Activated T-helper 1 cell treated with anti-CD3 and anti-CD28 coated beads, Interleukin-12 subunit alpha, Interleukin-12 subunit beta, Interleukin-2, Interleukin-4 antibody, amounts not matched to agents 30 ng/mL and 10 ng/mL and 1 ng/mL, durations not matched to agents 14 hours and 24 hours and 36 hours (primary cell): ENCODE measurements around the gene KRT35. TPM values are rescaled to one million over a fixed set of nuclear protein-coding genes. Genes with fewer than 3 reads are reported as not detected.

ENCODE experiments used
- DNase-seq: peaks from one replicate; pipeline ENCODE4 v3.0.0; 2021; ENCODE audit warnings: low spot score
- H3K27ac Mint-ChIP-seq: one replicate; pipeline ENCODE4 v1.8.0; 2021; ENCODE audit warnings: mild to moderate bottlenecking, mixed read lengths
- H3K27me3 Mint-ChIP-seq: one replicate; pipeline ENCODE4 v1.8.0; 2022; ENCODE audit warnings: mild to moderate bottlenecking, moderate library complexity, mixed read lengths; ENCODE audit not compliant: insufficient read depth
- H3K36me3 Mint-ChIP-seq: one replicate; pipeline ENCODE4 v1.8.0; 2021; ENCODE audit warnings: low read depth, mixed read lengths
- H3K4me1 Mint-ChIP-seq: one replicate; pipeline ENCODE4 v1.8.0; 2021; ENCODE audit warnings: low read depth, mixed read lengths
- H3K4me3 Mint-ChIP-seq: one replicate; pipeline ENCODE4 v1.8.0; 2021; ENCODE audit warnings: mild to moderate bottlenecking, moderate library complexity, mixed read lengths
- H3K9me3 Mint-ChIP-seq: one replicate; pipeline ENCODE4 v1.8.0; 2021; ENCODE audit warnings: mixed read lengths
- intact Hi-C: fragments of 100-400 bp; cut with micrococcal nuclease; formaldehyde crosslinking; loops from one replicate; pipeline ENCODE4 v1.15.1; 2024
- total RNA-seq: library from RNA; stranded (reverse); gene quantifications from 2 replicates; pipeline ENCODE4 v1.2.3, GENCODE V29; 2022

Gene KRT35
- total RNA-seq, 1 donor from 2014 or later, result not detected

DNA sequence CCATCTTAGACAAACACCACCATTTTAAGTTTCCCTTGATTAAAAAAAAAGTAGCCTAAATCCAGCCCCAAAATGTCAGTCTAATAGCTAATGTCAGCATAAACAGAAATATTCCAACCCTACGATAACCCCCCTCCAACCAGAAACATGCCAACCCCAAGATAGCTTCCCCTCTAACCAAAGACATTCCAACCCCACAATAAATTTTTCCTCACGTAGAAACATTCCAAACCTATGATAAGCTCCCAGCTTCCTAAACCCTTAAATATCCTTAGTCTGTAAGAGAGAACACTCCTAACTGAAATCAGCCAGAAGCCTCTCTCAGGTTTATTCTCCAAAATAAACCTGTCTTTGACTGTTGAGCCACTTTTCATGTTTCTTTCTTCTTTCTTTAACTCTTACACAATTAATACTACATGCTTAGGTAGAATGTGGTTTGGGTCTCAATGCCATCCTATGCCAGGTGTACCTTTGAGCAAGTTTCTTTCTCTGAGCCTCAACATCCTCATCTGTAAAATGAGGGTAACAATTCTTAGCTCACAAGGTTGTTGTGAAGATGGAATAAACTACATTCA lies 29.7 kb downstream of the KRT35 start:
- no peak overlapping the region for H3K27ac Mint-ChIP-seq
- H3K27me3 Mint-ChIP-seq, result peaks cover 7% of the 10 kb centered on the region
- H3K36me3 Mint-ChIP-seq, result no peaks in the 10 kb centered on the region
- no peak for DNase-seq
- no peaks in the 10 kb centered on the region for H3K9me3 Mint-ChIP-seq
- no peaks in the 10 kb centered on the region for H3K4me1 Mint-ChIP-seq
- intact Hi-C loops, result no loop called here
- no peak overlapping the region for H3K4me3 Mint-ChIP-seq

DNA sequence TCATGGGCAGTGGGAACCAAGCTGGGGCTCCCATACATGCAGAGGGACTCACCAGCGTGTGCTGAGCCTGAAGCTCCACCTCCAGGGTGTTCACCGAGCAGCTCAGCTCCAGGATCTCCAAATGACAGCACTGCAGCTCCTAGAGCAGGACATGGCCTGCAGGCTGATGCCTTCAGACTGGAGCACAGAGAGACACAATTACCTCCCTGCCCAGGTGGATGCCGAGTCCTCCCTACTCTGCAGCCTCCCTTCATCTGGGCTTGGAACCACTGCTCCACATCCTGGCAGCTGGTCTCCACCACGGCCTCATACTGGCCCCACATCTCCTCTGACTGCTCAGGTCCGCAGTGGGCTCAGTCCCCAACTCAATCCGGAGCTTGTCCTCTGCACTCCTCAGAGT lies 31.9 kb downstream of the KRT35 start:
- Mint-ChIP-seq H3K27ac (no peak overlapping the region), H3K4me3 (no peak overlapping the region), H3K4me1 (no peaks in the 10 kb centered on the region), H3K9me3 (no peaks in the 10 kb centered on the region), H3K36me3 (no peaks in the 10 kb centered on the region), H3K27me3 (peaks cover 5% of the 10 kb centered on the region)
- DNase-seq, result no peak
- intact Hi-C loops, result no loop called here

DNA sequence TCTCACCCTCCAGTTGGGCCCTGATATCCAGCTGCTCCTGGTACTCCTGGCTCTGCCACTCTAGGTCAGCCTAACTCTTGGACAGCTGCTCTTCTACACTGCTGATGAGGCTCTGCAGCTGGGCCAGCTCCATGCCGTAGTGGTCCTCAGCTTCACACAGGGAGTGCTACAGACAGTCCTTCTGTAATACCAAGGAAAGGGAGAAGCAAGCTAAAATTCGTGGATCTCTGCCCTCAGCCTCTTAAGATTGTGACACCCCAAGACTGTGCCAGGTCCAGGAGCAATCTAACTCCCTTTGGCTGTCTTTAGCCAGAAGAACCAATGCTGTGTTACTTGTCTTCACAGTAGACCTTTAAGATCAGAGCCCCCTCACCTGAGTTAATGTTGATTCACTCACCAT lies 32.4 kb downstream of the KRT35 start:
- DNase-seq, result no peak
- Mint-ChIP-seq H3K27ac (no peak overlapping the region), H3K4me3 (no peak overlapping the region), H3K9me3 (no peaks in the 10 kb centered on the region), H3K4me1 (no peaks in the 10 kb centered on the region), H3K36me3 (no peaks in the 10 kb centered on the region), H3K27me3 (peaks cover 5% of the 10 kb centered on the region)
- intact Hi-C loops, result no loop called here

DNA sequence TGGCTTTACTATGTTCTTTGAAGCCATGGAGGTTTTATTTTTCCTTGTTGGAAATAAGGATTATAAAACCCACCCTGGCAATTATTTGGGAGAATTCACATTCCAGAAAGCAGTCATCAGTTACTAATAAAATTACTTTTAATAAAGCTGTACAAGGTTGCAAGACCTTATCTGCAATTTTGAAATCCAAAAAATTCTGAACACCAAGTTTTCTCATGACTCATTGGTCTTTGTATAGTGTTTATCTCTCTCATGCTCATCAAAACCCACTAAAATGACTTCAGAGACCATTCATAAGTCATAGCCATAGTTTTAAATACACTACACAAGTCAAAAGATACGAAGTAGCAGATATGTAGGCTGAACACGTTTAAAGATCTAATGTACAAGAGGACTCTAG lies 34.1 kb downstream of the KRT35 start:
- no peak for DNase-seq
- Mint-ChIP-seq H3K9me3 (no peaks in the 10 kb centered on the region), H3K27me3 (peaks cover 5% of the 10 kb centered on the region), H3K4me1 (no peaks in the 10 kb centered on the region), H3K36me3 (no peaks in the 10 kb centered on the region), H3K27ac (no peak overlapping the region), H3K4me3 (no peak overlapping the region)
- intact Hi-C loops, result no loop called here

DNA sequence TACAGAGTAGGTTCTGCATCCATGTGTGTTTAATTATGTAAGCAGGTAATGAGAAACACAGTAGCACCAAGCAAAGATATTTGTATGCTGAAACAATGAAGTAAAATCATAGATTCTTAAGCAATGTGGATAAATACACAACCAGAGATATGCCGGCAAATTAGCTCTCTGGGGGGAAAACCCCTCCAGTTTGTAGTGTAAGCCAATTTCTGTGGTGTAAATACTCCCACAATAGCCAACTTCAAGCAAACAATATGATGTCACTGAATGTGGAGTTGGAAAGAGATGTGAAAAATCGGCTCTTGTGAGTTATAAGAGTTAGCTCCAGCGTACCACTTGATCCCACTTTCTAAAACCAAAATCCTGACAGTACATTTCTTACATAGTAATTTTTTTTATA lies 36.3 kb downstream of the KRT35 start:
- DNase-seq, result no peak
- Mint-ChIP-seq H3K9me3 (no peaks in the 10 kb centered on the region), H3K27ac (no peak overlapping the region), H3K4me1 (no peaks in the 10 kb centered on the region), H3K4me3 (no peak overlapping the region), H3K36me3 (no peaks in the 10 kb centered on the region), H3K27me3 (peaks cover 3% of the 10 kb centered on the region)
- intact Hi-C loops, result no loop called here

DNA sequence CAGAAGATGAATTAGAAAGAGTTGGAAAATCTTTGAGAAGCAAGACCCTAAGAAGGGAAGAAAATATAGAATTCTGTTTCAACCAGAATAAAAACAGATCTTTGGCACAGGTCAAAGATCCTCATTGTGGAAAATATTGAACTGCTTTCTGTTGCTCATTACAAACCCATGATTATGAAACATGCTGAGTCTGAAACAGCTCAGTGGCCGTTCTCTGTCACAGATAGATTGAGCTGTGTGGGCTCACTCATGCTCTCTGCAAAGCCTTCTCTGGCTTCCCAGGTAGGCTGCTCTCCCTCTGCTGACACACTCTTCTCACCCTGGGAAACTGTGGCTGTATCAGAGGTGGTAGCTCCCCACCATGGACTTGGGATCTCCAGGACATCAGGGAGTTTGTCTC lies 36.8 kb downstream of the KRT35 start:
- Mint-ChIP-seq H3K36me3 (no peaks in the 10 kb centered on the region), H3K27me3 (peaks cover 3% of the 10 kb centered on the region), H3K9me3 (no peaks in the 10 kb centered on the region), H3K27ac (no peak overlapping the region), H3K4me3 (no peak overlapping the region), H3K4me1 (no peaks in the 10 kb centered on the region)
- intact Hi-C loops, result no loop called here
- no peak for DNase-seq

DNA sequence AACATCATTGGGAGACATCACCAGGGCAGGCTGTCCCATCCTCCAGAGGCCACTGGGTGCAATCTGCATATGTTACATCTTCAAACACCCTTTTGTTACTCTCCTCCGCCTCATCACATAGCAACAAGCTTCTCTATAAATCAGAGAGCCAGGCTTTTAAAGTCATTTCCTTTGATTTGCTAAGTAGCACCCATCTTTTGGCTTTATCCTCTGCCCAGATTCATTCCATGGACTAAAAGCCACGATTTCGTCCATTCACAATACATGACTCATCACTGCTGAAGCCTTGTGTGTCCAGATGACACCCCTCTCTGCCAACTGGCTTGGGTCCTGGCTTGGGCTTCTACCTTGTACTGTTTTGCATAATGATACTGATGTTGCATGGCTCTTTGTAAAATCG lies 38.2 kb downstream of the KRT35 start:
- Mint-ChIP-seq H3K27ac (no peak overlapping the region), H3K4me1 (no peaks in the 10 kb centered on the region), H3K4me3 (no peak overlapping the region), H3K36me3 (no peaks in the 10 kb centered on the region), H3K9me3 (no peaks in the 10 kb centered on the region), H3K27me3 (peaks cover 3% of the 10 kb centered on the region)
- no peak for DNase-seq
- intact Hi-C loops, result no loop called here

DNA sequence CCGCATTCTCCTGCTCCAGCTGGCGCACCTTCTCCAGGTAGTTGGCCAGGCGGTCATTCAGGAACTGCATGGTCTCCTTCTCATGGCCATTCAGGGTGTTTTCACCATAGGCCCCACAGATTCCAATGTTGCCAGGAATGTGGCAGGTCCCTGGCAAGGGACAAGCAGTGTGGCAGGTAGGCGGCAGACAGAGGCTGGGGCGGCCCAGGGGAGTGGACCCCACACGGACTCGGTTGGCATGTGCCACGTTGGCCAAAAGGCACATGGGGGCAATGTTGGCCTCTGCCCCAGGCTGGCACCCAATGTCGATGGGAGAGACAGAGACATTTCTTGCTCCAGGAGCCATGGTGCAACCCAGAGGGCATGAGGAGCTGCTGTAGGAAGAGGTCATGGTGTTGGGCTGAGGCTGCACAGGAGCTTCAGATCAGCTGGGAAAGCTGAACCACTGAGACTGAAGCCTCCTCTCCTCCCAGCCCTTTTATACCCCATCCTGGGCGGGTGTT lies 40.4 kb downstream of the KRT35 start, which contains the start of gene KRT38:
KRT38 (minus strand) TSS at position 453 of the 503 bp plus-strand sequence; CDS start at position 391, 62 bp downstream.
- intact Hi-C loops, result no loop called here
- Mint-ChIP-seq H3K27me3 (peaks cover 3% of the 10 kb centered on the region), H3K27ac (no peak within 1 kb of the TSS), H3K4me3 (no peak within 1 kb of the TSS), H3K36me3 (no peaks in the 10 kb centered on the region), H3K4me1 (no peaks in the 10 kb centered on the region), H3K9me3 (no peaks in the 10 kb centered on the region)
- no peak for DNase-seq

DNA sequence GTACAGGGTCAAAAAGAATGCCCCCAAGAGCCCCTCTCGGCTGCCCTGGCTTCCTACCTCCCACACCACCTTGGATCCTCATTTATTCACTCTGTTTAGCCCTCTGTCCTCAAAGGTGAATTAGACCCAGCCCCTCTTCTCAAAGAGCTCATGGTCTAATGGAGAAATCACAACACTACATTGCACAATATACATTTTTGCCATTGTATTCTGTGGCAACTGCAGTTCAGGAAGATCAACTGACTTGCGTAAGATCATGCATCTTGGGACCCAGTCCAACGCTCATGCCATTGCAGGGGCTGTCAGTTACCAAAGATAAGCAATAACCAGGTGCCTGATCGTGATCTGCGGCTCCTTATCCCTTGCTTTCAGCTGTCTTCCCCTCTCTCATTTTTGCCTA lies 41.6 kb downstream of the KRT35 start:
- no peak overlapping the region for H3K27ac Mint-ChIP-seq
- H3K4me1 Mint-ChIP-seq, result no peaks in the 10 kb centered on the region
- H3K27me3 Mint-ChIP-seq, result peaks cover 5% of the 10 kb centered on the region
- H3K9me3 Mint-ChIP-seq, result no peaks in the 10 kb centered on the region
- no peaks in the 10 kb centered on the region for H3K36me3 Mint-ChIP-seq
- intact Hi-C loops, result loop anchor here (2.0 kb wide), 1 partner anchor 17 kb away; no protein-coding TSS in a partner anchor
- no peak for DNase-seq
- H3K4me3 Mint-ChIP-seq, result no peak overlapping the region

DNA sequence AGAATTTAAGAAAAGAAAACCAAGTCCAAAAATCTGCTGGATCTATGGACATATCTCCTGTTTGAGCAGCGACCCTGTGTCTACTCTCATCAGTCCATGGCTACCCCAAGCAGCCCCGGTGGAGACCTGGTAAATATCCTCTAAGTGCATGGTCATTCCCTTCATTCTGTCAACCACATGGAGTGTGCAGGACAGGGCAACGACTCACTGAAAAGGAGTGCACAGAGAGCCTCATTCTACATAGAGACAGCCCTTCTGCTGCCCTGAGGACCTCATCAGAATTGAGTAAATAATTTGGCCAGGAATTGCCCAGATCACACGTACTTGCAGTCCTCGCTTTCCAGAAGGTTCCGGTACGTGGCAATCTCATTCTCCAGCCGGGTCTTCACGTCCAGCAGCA lies 43.2 kb downstream of the KRT35 start:
- Mint-ChIP-seq H3K4me1 (no peaks in the 10 kb centered on the region), H3K27me3 (peaks cover 6% of the 10 kb centered on the region), H3K27ac (no peak overlapping the region), H3K4me3 (no peak overlapping the region), H3K9me3 (no peaks in the 10 kb centered on the region), H3K36me3 (no peaks in the 10 kb centered on the region)
- intact Hi-C loops, result loop anchor here (2.0 kb wide), 1 partner anchor 15 kb away; no protein-coding TSS in a partner anchor
- DNase-seq, result no peak

DNA sequence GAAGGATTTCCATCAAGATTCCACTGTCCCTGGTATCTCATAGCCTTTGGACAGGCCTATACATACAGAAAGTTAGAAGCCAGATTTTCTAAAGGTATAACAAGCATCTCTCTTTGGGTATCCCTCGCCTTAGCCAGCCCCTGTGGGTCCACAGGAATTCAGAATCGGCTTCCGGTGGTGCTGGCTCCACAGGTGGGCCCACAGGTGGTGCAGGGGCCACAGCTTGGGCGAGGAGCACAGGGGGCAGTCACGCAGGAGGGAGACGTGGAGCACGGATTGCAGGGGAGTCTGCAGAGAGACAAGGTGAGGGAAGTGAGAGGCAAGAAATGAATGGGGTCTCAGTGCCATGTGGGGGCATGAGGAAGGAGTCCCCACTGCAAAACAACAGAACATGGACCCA lies 43.7 kb downstream of the KRT35 start:
- DNase-seq, result no peak
- intact Hi-C loops, result no loop called here
- Mint-ChIP-seq H3K27me3 (peaks cover 6% of the 10 kb centered on the region), H3K4me3 (no peak overlapping the region), H3K27ac (no peak overlapping the region), H3K36me3 (no peaks in the 10 kb centered on the region), H3K4me1 (no peaks in the 10 kb centered on the region), H3K9me3 (no peaks in the 10 kb centered on the region)

DNA sequence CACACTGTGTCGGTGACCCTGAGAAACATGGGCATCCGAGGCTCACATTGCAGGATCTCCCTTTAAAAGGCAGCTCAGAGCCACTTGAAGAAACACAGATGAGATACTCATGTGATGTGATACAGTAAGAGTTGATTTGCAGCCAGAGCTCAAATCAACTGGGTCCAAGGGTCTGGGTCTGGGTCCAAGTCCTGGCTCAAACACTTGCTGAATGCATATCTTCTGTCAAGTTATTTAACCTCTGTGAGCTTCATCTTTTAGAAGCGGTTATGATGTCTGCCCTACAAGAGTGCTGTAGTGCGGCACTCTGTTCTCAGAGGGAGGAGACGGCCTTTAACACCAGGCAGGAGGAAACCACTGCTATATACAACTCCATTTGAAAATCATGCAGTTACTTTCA lies 46.5 kb downstream of the KRT35 start:
- H3K27ac Mint-ChIP-seq, result no peak overlapping the region
- DNase-seq, result no peak
- intact Hi-C loops, result no loop called here
- H3K36me3 Mint-ChIP-seq, result no peaks in the 10 kb centered on the region
- H3K4me1 Mint-ChIP-seq, result no peaks in the 10 kb centered on the region
- no peak overlapping the region for H3K4me3 Mint-ChIP-seq
- H3K27me3 Mint-ChIP-seq, result peaks cover 8% of the 10 kb centered on the region
- H3K9me3 Mint-ChIP-seq, result no peaks in the 10 kb centered on the region

DNA sequence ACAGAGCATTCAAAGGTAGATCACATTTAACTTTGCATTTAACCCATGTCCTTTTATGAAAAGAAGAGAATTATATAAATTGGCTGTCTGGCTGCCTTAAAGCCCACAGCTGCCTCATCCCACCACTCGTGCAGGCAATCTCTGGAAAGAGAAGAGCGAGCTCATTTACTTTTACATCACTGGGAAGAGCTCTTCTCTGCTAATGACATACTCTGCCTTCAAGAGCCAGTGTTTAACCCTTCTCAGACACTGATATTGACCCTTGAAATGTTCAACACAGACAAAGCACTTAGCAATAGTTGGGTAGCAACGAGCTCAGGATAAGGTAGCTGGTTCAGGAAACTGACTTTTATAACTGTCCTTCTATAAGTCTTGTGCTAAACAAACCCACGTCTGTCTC lies 46.9 kb downstream of the KRT35 start:
- no peaks in the 10 kb centered on the region for H3K36me3 Mint-ChIP-seq
- no peak for DNase-seq
- no peaks in the 10 kb centered on the region for H3K9me3 Mint-ChIP-seq
- H3K4me3 Mint-ChIP-seq, result no peak overlapping the region
- peaks cover 8% of the 10 kb centered on the region for H3K27me3 Mint-ChIP-seq
- intact Hi-C loops, result no loop called here
- H3K27ac Mint-ChIP-seq, result no peak overlapping the region
- no peaks in the 10 kb centered on the region for H3K4me1 Mint-ChIP-seq

DNA sequence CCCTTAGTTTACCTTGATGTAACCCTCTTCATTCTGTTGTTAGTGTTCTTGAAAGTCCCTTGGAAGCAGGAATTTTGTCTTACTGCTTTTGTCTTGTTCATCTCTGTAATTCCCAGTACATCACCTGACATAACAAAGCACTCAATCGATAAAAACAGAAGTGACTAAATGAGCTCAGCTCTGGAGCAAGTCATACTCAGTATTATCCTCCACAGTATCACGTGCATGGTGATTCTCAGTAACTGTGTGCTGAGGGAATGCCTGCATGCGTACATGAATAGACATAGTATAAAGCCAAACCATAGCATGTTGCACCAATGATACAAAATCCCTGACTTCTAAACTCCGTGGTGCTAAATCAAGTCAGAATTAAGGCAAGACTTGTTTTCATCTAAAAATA lies 47.4 kb downstream of the KRT35 start:
- H3K36me3 Mint-ChIP-seq, result no peaks in the 10 kb centered on the region
- DNase-seq, result no peak
- H3K27ac Mint-ChIP-seq, result no peak overlapping the region
- H3K9me3 Mint-ChIP-seq, result no peaks in the 10 kb centered on the region
- intact Hi-C loops, result no loop called here
- no peak overlapping the region for H3K4me3 Mint-ChIP-seq
- no peaks in the 10 kb centered on the region for H3K4me1 Mint-ChIP-seq
- H3K27me3 Mint-ChIP-seq, result peaks cover 8% of the 10 kb centered on the region
